Measurements from ENCODE around the gene FBXW4. TPM values are rescaled to one million over a fixed set of nuclear protein-coding genes. Genes with fewer than 3 reads are reported as not detected.
A peak's percentile ranks its signal among the peaks of the same experiment; 100 is the strongest.
"Not testable (repeated sequence)": the region's sequence is repeated elsewhere in the genome, so short reads cannot be mapped to it uniquely, and the experiment has no call there.

FBXW4 gene
- total RNA-seq, 4 donors from 2014 or later, result 57.0 to 84.8 (median 65.2) TPM

DNA sequence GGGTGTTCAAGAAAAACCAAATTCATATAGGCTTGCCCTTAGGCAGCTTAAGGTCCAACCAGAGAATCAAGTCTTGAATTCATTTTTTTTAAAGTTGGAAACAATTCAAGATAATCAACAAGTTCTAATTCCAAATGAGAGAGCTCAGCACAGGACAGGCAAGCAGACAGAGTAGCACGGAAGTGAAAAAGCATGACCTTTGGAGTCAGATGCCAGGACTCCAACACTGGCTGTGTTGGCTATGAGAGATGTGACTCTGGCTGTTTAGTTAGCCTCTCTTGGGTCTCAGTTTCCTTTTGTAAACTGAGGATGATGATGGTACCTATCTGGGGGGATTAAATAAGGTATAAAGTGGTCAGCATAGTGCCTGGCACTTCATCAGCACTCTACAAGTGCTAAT lies 49.3 kb downstream of the FBXW4 start:
- Histone ChIP-seq H3K36me3 (peaks cover 0 to 41% (median 0%) of the 10 kb centered on the region in 3 donors), H3K4me1 (peaks cover 0 to 45% (median 10%) of the 10 kb centered on the region in 4 donors), H3K27me3 (no peaks in the 10 kb centered on the region), H3K4me3 (no peak overlapping the region), H3K27ac (peak overlapping the region in 2 of 4 donors; percentile 38 to 75), H3K9me3 (no peaks in the 10 kb centered on the region)
- TF ChIP-seq, protein P1, sequence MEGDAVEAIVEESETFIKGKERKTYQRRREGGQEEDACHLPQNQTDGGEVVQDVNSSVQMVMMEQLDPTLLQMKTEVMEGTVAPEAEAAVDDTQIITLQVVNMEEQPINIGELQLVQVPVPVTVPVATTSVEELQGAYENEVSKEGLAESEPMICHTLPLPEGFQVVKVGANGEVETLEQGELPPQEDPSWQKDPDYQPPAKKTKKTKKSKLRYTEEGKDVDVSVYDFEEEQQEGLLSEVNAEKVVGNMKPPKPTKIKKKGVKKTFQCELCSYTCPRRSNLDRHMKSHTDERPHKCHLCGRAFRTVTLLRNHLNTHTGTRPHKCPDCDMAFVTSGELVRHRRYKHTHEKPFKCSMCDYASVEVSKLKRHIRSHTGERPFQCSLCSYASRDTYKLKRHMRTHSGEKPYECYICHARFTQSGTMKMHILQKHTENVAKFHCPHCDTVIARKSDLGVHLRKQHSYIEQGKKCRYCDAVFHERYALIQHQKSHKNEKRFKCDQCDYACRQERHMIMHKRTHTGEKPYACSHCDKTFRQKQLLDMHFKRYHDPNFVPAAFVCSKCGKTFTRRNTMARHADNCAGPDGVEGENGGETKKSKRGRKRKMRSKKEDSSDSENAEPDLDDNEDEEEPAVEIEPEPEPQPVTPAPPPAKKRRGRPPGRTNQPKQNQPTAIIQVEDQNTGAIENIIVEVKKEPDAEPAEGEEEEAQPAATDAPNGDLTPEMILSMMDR (IDR thresholded peaks at IDR 0.05), result no peak
- TF ChIP-seq POLR2A (IDR thresholded peaks at IDR 0.05) (no peak), EP300 (IDR thresholded peaks at IDR 0.05) (no peak)
- no peak for DNase-seq (ENCODE audit: low spot score in 2 of 2)
- 30 to 61% methylated on average over 1 of the region's 1 CpG for WGBS, 2 donors

DNA sequence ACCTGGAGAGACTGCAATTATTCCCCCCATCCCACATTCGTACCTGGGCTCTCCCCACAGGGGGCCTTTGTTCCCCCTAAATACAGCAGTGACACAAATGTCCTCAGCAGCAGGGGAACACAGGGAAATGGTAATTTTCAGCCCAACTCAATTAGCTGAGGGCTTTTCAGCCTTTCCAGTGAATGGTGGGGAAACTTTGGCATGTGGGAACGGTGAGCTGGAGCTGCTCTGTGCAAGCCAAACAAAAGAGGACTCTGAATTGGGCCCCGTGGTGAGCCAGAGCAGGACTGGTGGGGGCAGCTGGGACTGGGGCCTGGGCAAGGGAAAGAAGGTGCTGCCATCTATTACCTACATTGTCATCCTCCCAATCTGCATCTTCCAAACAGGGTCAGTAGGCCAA lies 51.0 kb downstream of the FBXW4 start:
- WGBS, 2 donors, result 54 to 87% methylated on average over 3 of the region's 3 CpGs
- Histone ChIP-seq H3K27ac (no peak overlapping the region), H3K27me3 (no peaks in the 10 kb centered on the region), H3K4me1 (peaks cover 0 to 29% (median 10%) of the 10 kb centered on the region in 4 donors), H3K4me3 (no peak overlapping the region), H3K9me3 (no peaks in the 10 kb centered on the region), H3K36me3 (peaks cover 0 to 37% (median 0%) of the 10 kb centered on the region in 3 donors)
- DNase-seq (ENCODE audit: low spot score in 2 of 2), result no peak
- TF ChIP-seq EP300 (IDR thresholded peaks at IDR 0.05) (no peak), POLR2A (IDR thresholded peaks at IDR 0.05) (no peak)
- TF ChIP-seq, protein P1 (IDR thresholded peaks at IDR 0.05), result no peak

DNA sequence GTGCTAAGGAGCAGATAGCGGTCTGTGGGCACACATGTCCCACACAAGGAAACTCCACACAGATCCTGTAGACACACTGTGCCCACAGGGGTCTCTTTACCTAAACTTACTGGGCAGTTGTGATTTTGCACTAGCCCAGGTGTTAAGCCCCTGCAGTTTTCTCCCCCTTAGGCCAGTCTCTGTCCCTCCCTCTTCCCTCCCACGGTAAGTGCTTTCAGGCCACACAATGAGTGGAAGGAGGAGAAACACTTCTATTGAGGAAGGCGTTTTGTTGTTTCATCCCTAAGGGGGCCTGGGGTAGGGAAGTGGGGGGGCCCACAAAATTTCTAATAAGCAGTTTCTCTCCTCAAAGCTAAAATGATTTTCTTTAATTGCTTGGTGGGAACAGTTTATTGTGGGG lies 51.4 kb downstream of the FBXW4 start:
- Histone ChIP-seq H3K4me3 (no peak overlapping the region), H3K27ac (no peak overlapping the region), H3K9me3 (no peaks in the 10 kb centered on the region), H3K36me3 (peaks cover 0 to 37% (median 0%) of the 10 kb centered on the region in 3 donors), H3K27me3 (no peaks in the 10 kb centered on the region), H3K4me1 (peaks cover 0 to 29% (median 10%) of the 10 kb centered on the region in 4 donors)
- TF ChIP-seq EP300 (IDR thresholded peaks at IDR 0.05), result no peak
- TF ChIP-seq POLR2A (IDR thresholded peaks at IDR 0.05), result no peak
- TF ChIP-seq, protein P1 (IDR thresholded peaks at IDR 0.05), result no peak
- DNase-seq (ENCODE audit: low spot score in 2 of 2), result no peak
- 53 to 64% methylated on average over 3 of the region's 3 CpGs for WGBS, 2 donors

DNA sequence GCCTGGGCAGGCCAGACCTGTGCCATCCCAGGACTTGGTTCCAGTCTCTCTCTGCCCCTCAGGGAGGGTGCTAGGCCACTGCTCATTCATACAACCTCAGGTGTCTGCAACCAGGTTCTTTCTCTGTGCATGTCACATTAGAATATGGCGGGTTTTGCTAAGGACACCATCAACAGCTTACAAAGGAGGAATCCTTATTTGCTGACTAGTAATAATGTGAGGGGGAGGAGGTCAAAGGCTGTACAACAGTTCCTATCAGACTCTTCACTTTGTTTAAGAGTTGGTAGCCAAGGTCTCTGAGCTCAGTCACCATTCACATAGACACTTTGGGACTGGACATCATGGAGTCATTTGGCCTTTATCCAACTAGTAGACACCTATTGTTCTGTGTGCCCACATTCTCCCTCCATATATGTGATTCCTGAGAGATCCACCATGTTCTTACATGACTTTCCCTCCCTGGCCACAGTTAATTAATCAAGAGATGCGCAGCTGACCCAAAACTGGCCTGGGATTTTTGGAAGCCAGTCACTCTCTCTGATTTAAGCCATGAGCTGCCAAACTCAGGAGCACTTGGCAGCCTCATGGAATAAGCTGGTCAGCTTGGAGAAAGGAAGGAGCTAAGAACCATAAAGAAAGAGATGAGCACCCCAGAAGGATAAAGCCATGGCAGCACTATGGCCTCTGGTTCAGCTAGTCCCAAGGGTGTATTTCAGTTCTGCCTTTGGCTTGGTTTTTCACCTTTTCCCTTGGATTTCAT lies 55.6 kb downstream of the FBXW4 start:
- Histone ChIP-seq H3K27ac (no peak overlapping the region), H3K4me3 (no peak overlapping the region), H3K9me3 (no peaks in the 10 kb centered on the region), H3K36me3 (peaks cover 0 to 65% (median 0%) of the 10 kb centered on the region in 3 donors), H3K27me3 (no peaks in the 10 kb centered on the region), H3K4me1 (no peaks in the 10 kb centered on the region)
- 98 to 100% methylated on average over 2 of the region's 2 CpGs for WGBS, 2 donors
- TF ChIP-seq, protein P1 (IDR thresholded peaks at IDR 0.05), result no peak
- TF ChIP-seq EP300 (IDR thresholded peaks at IDR 0.05) (no peak), POLR2A (IDR thresholded peaks at IDR 0.05) (no peak)
- no peak for DNase-seq (ENCODE audit: low spot score in 2 of 2)

DNA sequence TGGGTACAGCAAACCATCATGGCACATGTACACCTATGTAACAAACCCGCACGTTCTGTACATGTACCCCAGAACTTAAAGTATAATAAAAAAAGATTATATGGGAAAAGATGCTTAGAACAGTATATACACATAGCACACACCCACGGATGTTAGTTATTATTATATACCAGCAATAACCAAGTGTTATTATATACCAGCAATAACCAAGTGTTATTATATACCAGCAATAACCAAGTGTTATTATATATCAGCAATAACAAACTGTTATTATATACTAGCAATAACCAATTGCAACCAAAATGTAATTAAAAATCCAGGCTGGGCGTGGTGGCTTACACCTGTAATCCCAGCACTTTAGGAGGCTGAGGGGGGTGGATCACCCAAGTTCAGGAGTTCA lies 61.5 kb downstream of the FBXW4 start:
- 93 to 96% methylated on average over 4 of the region's 4 CpGs for WGBS, 2 donors

More for the DNA sequence above, 61.5 kb downstream of the FBXW4 start:
- not testable (repeated sequence) for DNase-seq (ENCODE audit: low spot score in 2 of 2); H3K4me1 ChIP-seq; H3K9me3 ChIP-seq; H3K27me3 ChIP-seq; H3K27ac ChIP-seq; H3K4me3 ChIP-seq
- H3K36me3 ChIP-seq, result peaks cover 0 to 57% (median 0%) of the 10 kb centered on the region in 3 donors
